GOT3 (cell line): Measurements from ENCODE around the gene ERCC8.
"Not testable (repeated sequence)": the region's sequence is repeated elsewhere in the genome, so short reads cannot be mapped to it uniquely, and the experiment has no call there.

Source experiments
- DNase-seq: peaks from one replicate; lab custom pipeline; 2025; ENCODE audit warnings: mixed read lengths; lab: John Stamatoyannopoulos, UW

Gene ERCC8

GRCh38 chr5:60916646-60917045 lies 28.2 kb downstream of the ERCC8 start:
- no peak for DNase-seq

GRCh38 chr5:60903356-60903755 lies 41.5 kb downstream of the ERCC8 start:
- no peak for DNase-seq

GRCh38 chr5:60896991-60897390 lies 47.9 kb downstream of the ERCC8 start:
- no peak for DNase-seq

GRCh38 chr5:60893521-60893920 lies 51.3 kb downstream of the ERCC8 start:
- no peak for DNase-seq

- DNase-seq: no peak
Measured at GRCh38 chr5:60891667-60892066, 53.2 kb downstream of the ERCC8 start.

- no peak for DNase-seq
Measured at GRCh38 chr5:60888359-60889061, 56.4 kb downstream of the ERCC8 start.

- DNase-seq: no peak
Measured at GRCh38 chr5:60887746-60888145, 57.1 kb downstream of the ERCC8 start.

GRCh38 chr5:60887096-60887495 lies 57.8 kb downstream of the ERCC8 start:
- DNase-seq: no peak

- no peak for DNase-seq
Measured at GRCh38 chr5:60886158-60886557, 58.7 kb downstream of the ERCC8 start.

- no peak for DNase-seq
Measured at GRCh38 chr5:60883229-60883628, 61.6 kb downstream of the ERCC8 start.

GRCh38 chr5:60872892-60873291 lies 72.0 kb downstream of the ERCC8 start:
- no peak for DNase-seq

- DNase-seq: no peak
Measured at GRCh38 chr5:60870857-60871256, 74.0 kb downstream of the ERCC8 start.

- not testable (repeated sequence) for DNase-seq
Measured at GRCh38 chr5:60860572-60860971, 84.3 kb downstream of the ERCC8 start.

- DNase-seq: no peak
Measured at GRCh38 chr5:60856066-60856465, 88.8 kb downstream of the ERCC8 start.

GRCh38 chr5:60852940-60853339 lies 91.9 kb downstream of the ERCC8 start:
- no peak for DNase-seq

GRCh38 chr5:60852317-60852716 lies 92.6 kb downstream of the ERCC8 start:
- DNase-seq: no peak

GRCh38 chr5:60851626-60852025 lies 93.2 kb downstream of the ERCC8 start:
- no peak for DNase-seq

- DNase-seq: no peak
Measured at GRCh38 chr5:60846298-60846697, 98.6 kb downstream of the ERCC8 start.

GRCh38 chr5:60843936-60844905 lies 100.6 kb downstream of the ERCC8 start, which contains the start of gene ELOVL7:
TSS of gene ELOVL7 (minus strand) at chr5:60844269. CDS start at chr5:60787397, 56,872 bp downstream.
- no peak for DNase-seq

- no peak for DNase-seq
Measured at GRCh38 chr5:60843386-60843935, 101.4 kb downstream of the ERCC8 start.

- DNase-seq: no peak
Measured at GRCh38 chr5:60842871-60843385, 101.9 kb downstream of the ERCC8 start.

GRCh38 chr5:60841361-60841760 lies 103.5 kb downstream of the ERCC8 start:
- no peak for DNase-seq
